Hematopoietic multipotent progenitor cell treated with erythropoietin and hydrocortisone succinate and interleukin-3 and kit ligand, for 6 days (in vitro differentiated cells): ENCODE results near the gene CDH23.
A peak's percentile ranks its signal among the peaks of the same experiment; 100 is the strongest.

Source experiments
- DNase-seq: peaks from one replicate; pipeline ENCODE4 v3.0.0-alpha.2; 2015

CDH23 gene

DNA sequence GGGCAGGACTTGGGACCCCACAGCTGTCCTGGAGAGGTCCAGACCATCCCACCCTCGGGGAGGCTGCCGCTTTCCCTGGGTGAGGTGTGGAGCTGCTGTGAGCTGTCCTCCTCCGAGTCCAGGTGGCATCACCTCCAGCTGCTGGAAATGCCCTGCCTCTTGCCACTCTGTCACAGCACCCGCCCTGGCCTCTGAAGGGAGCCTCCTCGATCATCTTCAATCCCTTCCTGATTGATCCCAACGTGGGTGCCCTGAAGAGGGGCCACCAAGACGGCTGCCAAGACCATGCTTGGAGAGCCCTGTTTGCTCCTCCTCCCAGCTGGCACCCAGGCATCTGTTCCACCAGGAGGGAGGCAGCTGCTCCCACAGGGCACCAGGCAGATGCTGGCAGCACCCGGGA, 318.3 kb downstream of the CDH23 start:
- DNase-seq = no peak

- DNase-seq = no peak
Measured at GRCh38 chr10:71715860-71716259, 319.1 kb downstream of the CDH23 start.

- no peak for DNase-seq
Measured at GRCh38 chr10:71716426-71716825, 319.7 kb downstream of the CDH23 start.

GRCh38 chr10:71717056-71717455, 320.3 kb downstream of the CDH23 start:
- DNase-seq = no peak

- DNase-seq = no peak
Measured at GRCh38 chr10:71717551-71717951, 320.8 kb downstream of the CDH23 start.

- no peak for DNase-seq
Measured at GRCh38 chr10:71718165-71718698, 321.5 kb downstream of the CDH23 start.

DNA sequence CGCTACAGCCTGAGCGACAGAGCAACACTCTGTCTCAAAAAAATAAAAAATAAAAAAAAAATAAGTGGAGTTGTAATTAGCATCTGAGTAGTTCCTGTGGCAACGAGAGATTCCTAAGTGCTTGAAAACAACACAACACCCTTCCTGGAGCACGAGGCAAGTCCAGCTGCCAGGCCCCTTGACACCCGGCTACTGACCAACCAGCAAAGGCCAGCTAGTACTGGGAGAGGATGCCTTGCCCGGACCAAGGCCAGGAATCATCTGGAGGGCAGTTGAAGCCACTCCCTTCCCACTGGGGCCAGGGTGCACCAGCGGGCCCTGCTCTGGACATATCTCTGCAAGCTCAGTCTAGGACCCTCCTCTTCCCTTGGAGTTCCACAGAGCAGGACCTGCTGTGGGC, 322.3 kb downstream of the CDH23 start:
- no peak for DNase-seq

DNA sequence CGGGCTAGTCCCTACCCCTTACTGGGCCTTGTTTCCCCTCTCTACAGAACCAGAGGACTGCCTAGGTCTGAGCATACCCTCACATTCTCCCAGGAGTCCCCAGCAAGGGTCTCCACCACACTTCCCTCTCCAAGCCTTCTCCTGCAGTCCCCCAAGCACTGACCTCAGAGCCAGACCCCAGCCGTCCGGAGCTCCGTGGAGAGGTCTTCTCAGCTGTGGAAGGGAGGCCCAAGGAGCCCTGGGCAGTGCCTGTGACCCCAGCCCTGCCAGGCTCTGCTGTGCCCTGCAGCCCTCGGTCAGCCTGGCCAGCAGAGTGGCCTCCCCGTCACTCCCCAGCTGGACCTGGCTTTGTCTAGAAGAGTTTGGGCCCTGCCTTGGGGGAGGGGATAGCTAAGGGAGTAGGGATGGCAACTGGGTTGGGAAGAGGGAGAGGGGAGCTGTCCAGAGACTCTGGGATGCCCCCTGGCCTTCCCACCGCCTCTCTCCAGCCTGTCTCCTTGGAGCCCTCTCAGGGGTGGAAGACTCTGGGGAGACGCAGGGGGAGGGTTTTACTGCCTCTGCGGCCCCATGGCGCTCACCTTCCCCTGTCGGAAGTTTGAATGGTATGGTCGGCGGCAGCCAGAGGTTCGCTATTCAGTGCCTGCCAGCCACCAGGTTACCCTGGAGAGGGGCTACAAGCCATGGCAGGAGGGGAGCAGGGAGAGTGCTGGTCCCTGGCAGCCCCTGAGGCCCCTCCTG, 322.9 kb downstream of the CDH23 start, which contains the start of gene C10orf105:
Gene C10orf105 (minus strand): TSS at position 315 of the 738 bp plus-strand sequence. CDS start 3,441 bp downstream, outside the sequence.
- no peak for DNase-seq

DNA sequence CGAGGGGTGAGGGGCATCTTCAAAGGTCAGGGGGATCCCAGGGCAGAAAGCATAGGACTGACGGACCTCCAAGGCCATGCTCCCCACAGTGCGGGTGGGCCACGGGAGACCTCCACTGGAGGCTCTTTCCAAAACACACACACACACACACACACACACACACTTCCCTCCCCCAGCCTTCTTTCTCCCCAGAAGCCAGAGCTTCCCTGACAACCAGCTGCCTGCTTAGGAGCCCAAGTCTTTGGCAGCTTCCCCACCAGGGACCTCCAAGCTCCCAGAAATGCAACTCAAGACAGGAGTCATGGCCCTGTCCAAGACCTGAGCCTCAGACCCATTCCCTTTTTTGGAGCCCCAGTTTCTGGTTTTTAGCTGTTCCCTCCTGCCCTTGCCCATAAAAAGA, 323.6 kb downstream of the CDH23 start:
- no peak for DNase-seq

DNA sequence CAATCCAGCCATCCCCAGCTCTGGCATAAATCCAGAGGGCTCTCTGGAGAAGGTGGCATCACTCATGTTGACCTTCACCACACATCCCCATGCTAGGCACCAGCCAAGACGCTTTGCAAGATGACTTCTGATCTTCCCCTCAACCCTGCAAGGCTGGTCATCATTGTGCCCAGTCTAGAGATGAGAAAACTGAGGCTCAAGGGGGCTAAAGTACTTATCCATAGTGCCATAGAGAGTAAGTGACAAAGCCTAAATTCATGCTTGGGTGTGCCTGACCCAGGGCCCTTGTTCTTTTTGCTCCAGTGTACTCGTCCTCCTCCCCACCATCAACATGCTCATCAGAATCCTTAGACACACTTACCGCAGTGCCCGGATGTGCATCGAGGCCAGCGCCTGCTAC, 324.6 kb downstream of the CDH23 start:
- DNase-seq = no peak

DNA sequence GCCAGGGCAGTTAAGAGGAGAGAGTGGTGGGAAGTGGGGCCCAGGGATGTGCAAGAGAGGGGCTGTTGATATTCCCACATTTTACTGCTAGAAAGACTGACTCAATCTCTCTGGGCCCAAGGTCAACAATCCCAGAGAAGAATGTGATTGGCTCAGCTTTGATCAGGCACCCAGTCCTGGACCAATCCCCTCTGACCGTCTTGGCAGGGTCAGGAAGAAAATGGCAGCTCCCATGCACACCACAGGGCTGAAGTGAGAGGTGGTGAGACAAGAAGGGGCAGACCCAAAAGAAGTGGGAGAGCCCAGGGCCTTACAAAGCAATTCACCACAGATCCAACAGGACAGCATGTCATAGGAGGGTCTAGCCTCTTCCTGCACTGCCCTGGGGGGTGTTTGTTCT, 326.1 kb downstream of the CDH23 start:
- no peak for DNase-seq

DNA sequence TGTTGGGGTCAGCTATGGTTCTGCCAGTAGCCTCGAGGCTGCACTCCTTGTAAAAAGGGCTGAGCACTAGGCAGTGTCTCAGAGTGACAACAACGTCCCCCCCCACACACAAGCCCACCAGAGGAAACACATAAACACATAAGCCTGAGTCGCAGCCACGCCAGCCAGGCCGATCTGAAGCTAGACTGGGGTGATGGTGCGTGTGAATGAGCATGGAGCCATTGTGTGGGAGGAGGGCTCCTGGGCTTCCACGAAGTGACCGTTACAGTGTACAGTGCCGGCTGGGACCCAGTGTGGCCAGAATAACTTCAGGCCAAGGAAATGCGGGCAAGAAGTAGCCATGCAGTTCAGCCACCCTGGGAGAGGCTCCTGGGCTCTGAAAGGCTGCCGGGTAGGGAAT, 326.6 kb downstream of the CDH23 start:
- DNase-seq = no peak

GRCh38 chr10:71724539-71724938, 327.8 kb downstream of the CDH23 start:
- no peak for DNase-seq

- DNase-seq = no peak
Measured at GRCh38 chr10:71725249-71725648, 328.5 kb downstream of the CDH23 start.

DNA sequence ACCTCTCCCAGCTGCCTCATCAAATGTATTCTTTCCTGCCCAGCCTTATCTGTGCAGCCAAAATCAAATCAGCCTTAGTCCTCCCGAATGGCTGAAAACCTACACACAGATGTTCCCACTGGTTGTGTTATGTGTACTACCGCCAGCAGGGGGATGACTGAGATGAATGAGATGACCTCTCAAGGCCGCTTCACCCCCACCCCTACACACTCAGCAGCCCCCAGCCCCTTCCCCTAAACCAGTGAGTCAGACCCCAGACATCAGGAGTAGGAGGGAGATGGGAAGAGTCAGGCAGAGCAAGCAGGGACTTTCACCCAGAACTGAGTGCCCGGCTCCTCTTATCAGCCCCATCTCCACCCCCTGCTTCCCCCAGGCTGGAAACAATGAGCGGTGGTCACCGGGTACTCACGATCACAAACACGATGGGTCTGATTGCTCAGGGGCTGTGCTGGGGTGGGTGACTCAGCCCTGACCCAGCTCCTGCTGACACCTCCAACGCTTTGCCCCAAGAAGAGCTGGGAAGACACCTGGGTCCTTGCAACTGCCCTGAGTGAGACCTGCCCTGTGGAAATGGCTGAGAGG, 329.4 kb downstream of the CDH23 start:
- DNase-seq = peak; percentile 81

- no peak for DNase-seq
Measured at GRCh38 chr10:71726580-71727104, 329.9 kb downstream of the CDH23 start.

DNA sequence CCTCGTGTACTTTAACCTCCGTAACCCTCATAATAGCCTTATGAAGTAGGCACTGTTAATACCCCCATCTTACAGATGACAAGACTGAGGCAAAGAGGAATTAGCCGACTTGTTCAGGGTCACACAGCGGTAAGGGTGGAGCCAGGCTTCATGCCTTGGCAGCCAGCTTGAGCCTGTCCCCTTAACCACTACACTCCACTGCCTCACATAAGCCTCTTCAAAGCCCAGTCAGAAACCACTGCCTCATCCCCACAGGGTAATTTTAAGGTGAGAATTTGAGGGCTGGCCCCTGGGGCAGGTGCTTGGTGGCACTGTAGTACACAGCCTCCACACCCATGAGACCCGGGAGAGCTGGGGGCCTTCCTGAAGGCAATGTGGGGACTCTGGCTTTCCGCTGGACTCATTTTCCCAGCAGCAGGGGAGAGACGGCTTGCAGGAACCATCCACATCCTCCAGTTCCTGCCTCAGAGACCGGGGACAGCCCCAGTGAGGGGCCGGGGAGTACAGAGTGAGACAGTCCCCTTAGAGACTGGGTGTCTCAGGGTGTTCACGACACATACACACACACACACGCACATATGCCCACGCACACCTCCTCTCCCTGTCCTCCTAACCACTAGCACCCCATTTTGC, 330.5 kb downstream of the CDH23 start:
- peak; percentile 27 for DNase-seq

- peak; percentile 93 for DNase-seq
Measured at GRCh38 chr10:71727738-71728737, 331.3 kb downstream of the CDH23 start.

- peak; percentile 94 for DNase-seq
Measured at GRCh38 chr10:71729161-71729636, 332.5 kb downstream of the CDH23 start.

DNA sequence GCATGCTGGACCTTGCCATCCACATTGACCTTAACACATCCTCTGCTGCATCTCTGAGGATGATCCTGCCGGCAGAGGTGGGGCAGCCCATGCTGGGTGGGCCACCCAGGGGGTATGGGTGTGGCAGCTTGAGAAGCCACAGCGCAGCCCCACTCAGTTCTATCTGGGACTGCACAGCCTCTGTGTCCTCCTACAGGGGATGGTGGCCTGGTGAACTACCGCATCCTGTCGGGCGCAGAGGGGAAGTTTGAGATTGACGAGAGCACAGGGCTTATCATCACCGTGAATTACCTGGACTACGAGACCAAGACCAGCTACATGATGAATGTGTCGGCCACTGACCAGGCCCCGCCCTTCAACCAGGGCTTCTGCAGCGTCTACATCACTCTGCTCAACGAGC, 335.1 kb downstream of the CDH23 start:
- no peak for DNase-seq

- no peak for DNase-seq
Measured at GRCh38 chr10:71734797-71735196, 338.1 kb downstream of the CDH23 start.
